DMS153 (cell line): Measurements from ENCODE around the gene HABP4.
"Not testable (repeated sequence)": the region's sequence is repeated elsewhere in the genome, so short reads cannot be mapped to it uniquely, and the experiment has no call there.

Experiments
- DNase-seq: peaks from one replicate; lab custom pipeline; 2025; lab: John Stamatoyannopoulos, UW

HABP4 gene

GRCh38 chr9:96498796-96499195 lies 48.8 kb downstream of the HABP4 start:
- DNase-seq = no peak

- no peak for DNase-seq
These were observed 49.3 kb downstream of the HABP4 start for GRCh38 chr9:96499257-96499656.

- DNase-seq = no peak
These were observed 51.0 kb downstream of the HABP4 start for GRCh38 chr9:96500696-96501632.

GRCh38 chr9:96501633-96502538 lies 51.9 kb downstream of the HABP4 start:
- DNase-seq = no peak

GRCh38 chr9:96502539-96503373 lies 52.8 kb downstream of the HABP4 start:
- no peak for DNase-seq

- not testable (repeated sequence) for DNase-seq
These were observed 53.4 kb downstream of the HABP4 start for GRCh38 chr9:96503374-96503748.

GRCh38 chr9:96503918-96504317 lies 53.9 kb downstream of the HABP4 start:
- DNase-seq = no peak

- DNase-seq = no peak
These were observed 55.5 kb downstream of the HABP4 start for GRCh38 chr9:96505316-96505991.

GRCh38 chr9:96508227-96508940 lies 58.4 kb downstream of the HABP4 start:
- DNase-seq = no peak

GRCh38 chr9:96509026-96509425 lies 59.1 kb downstream of the HABP4 start:
- no peak for DNase-seq

- DNase-seq = no peak
These were observed 59.9 kb downstream of the HABP4 start for GRCh38 chr9:96509848-96510247.

- no peak for DNase-seq
These were observed 60.3 kb downstream of the HABP4 start for GRCh38 chr9:96510258-96510657.

- no peak for DNase-seq
These were observed 62.3 kb downstream of the HABP4 start for GRCh38 chr9:96512240-96512639.

- DNase-seq = no peak
These were observed 63.7 kb downstream of the HABP4 start for GRCh38 chr9:96513622-96514021.

GRCh38 chr9:96514108-96514799 lies 64.3 kb downstream of the HABP4 start:
- DNase-seq = no peak

GRCh38 chr9:96514800-96515158 lies 64.8 kb downstream of the HABP4 start:
- no peak for DNase-seq

GRCh38 chr9:96515621-96516470 lies 65.9 kb downstream of the HABP4 start:
- no peak for DNase-seq

GRCh38 chr9:96519095-96519494 lies 69.1 kb downstream of the HABP4 start:
- no peak for DNase-seq

GRCh38 chr9:96519787-96520186 lies 69.8 kb downstream of the HABP4 start:
- no peak for DNase-seq
